HCT116 (cell line): ENCODE data around the gene CHCHD3. TPM values are rescaled to one million over a fixed set of nuclear protein-coding genes. Genes with fewer than 3 reads are reported as not detected.

ENCODE experiments used
- ATAC-seq: fragments of 200-7000 bp; cut with Tn5 transposase; 2 replicates; pipeline ENCODE4 v1.9.1; 2020; ENCODE audit warnings: mild to moderate bottlenecking, moderate library complexity
- BruUV-seq: library from RNA; stranded (reverse); fragments of 400-500 nt; replicated peaks from 2 replicates; lab custom pipeline; 2021; lab: Mats Ljungman, UMichigan
- CTCF ChIA-PET: fragments of 300-600 bp; sonication (Branson Sonifier 250); formaldehyde crosslinking; loops from one replicate; lab custom pipeline; 2021; ENCODE audit warnings: antibody characterized with exemption; lab: Charles Lee
- POLR2A ChIA-PET: fragments of 300-600, 350-600 bp; sonication (Branson Sonifier 250); formaldehyde crosslinking; loops from one replicate; lab custom pipeline; 2021; ENCODE audit warnings: antibody characterized with exemption; lab: Charles Lee
- RAD21 ChIA-PET, 2 experiments: fragments of 300-600 bp; sonication (Branson Sonifier 250); formaldehyde crosslinking; loops; one replicate each; lab custom pipeline; 2023; ENCODE audit warnings: low total read pairs in 2 of 2; ENCODE audit not compliant: uncharacterized antibody in 2 of 2, unreplicated experiment in 2 of 2, low non-redundant PET in 1 of 2; lab: Charles Lee
- DNase-seq: peaks from one replicate; pipeline ENCODE4 v3.0.0-alpha.2; 2010; ENCODE audit warnings: low read depth, low spot score
- H2AFZ ChIP-seq: fragments of 200-600 bp; shearing (Covaris generic), sonication (generic); 2 replicates; pipeline ENCODE4 v1.6.1; 2017; ENCODE audit warnings: low read depth, mixed run types, mixed read lengths, antibody characterized with exemption, low read length; ENCODE audit not compliant: poor library complexity, severe bottlenecking
- H3K27ac ChIP-seq: 2 replicates; pipeline ENCODE4 v1.5.1; 2012; ENCODE audit warnings: low read depth, low read length
- H3K27me3 ChIP-seq: fragments of 200-600 bp; sonication (generic); 2 replicates; pipeline ENCODE4 v1.6.1; 2016; ENCODE audit warnings: mixed run types, low read length, mixed read lengths; ENCODE audit not compliant: insufficient read depth
- H3K36me3 ChIP-seq, 2 experiments: fragments of 200-500 bp in 1 of 2; fragments of 200-600 bp in 1 of 2; sonication (Bioruptor generic) in 1 of 2; sonication (generic) in 1 of 2; 2 replicates each; pipeline versions ENCODE4 v1.5.1 to v1.6.1; 2014 to 2016; ENCODE audit warnings: low read length in 2 of 2, inconsistent platforms in 1 of 2, mixed read lengths in 1 of 2, mixed run types in 1 of 2; ENCODE audit not compliant: insufficient read depth in 2 of 2, control insufficient read depth in 1 of 2
- H3K4me1 ChIP-seq, 2 experiments: fragments of 200-600 bp in 1 of 2; sonication (generic) in 1 of 2; 2 replicates each; pipeline versions ENCODE4 v1.5.1 to v1.6.1; 2012 to 2017; ENCODE audit warnings: low read length in 2 of 2, inconsistent platforms in 1 of 2, mild to moderate bottlenecking in 1 of 2, mixed read lengths in 1 of 2, mixed run types in 1 of 2, moderate library complexity in 1 of 2; ENCODE audit not compliant: insufficient read depth in 2 of 2, control insufficient read depth in 1 of 2
- H3K4me2 ChIP-seq: fragments of 200-600 bp; sonication (generic); 2 replicates; pipeline ENCODE4 v1.6.1; 2017; ENCODE audit warnings: mixed run types, low read length, mixed read lengths
- H3K4me3 ChIP-seq, 2 experiments: fragments of 200-600 bp in 1 of 2; sonication (generic) in 1 of 2; replicated peaks in 1 of 2; 2 replicates each; pipeline ENCODE4 v1.5.1; 2011 to 2016; ENCODE audit warnings: low read length in 2 of 2, control low read depth in 1 of 2, low read depth in 1 of 2, mild to moderate bottlenecking in 1 of 2, mixed read lengths in 1 of 2, mixed run types in 1 of 2
- H3K79me2 ChIP-seq: fragments of 200-600 bp; sonication (generic); 2 replicates; pipeline ENCODE4 v1.6.1; 2017; ENCODE audit warnings: mild to moderate bottlenecking, mixed run types, low read length, moderate library complexity, mixed read lengths; ENCODE audit not compliant: insufficient read depth
- H3K9ac ChIP-seq: fragments of 200-600 bp; sonication (generic); 2 replicates; pipeline ENCODE4 v1.6.1; 2016; ENCODE audit warnings: low read length, mixed read lengths
- H3K9me2 ChIP-seq: fragments of 200-600 bp; sonication (generic), shearing (Covaris generic); 2 replicates; pipeline ENCODE4 v1.6.1; 2017; ENCODE audit warnings: mixed run types, mild to moderate bottlenecking, moderate library complexity; ENCODE audit not compliant: insufficient read depth
- H3K9me3 ChIP-seq, 2 experiments: fragments of 200-500 bp in 1 of 2; fragments of 200-600 bp in 1 of 2; sonication (Bioruptor generic) in 1 of 2; sonication (generic) in 1 of 2; 2 replicates each; pipeline ENCODE4 v1.6.1; 2014 to 2017; ENCODE audit warnings: low read length in 2 of 2, mixed read lengths in 2 of 2, inconsistent platforms in 1 of 2, low read depth in 1 of 2, mild to moderate bottlenecking in 1 of 2, mixed run types in 1 of 2, moderate library complexity in 1 of 2; ENCODE audit not compliant: control insufficient read depth in 1 of 2, insufficient read depth in 1 of 2
- H4K20me1 ChIP-seq: fragments of 200-600 bp; sonication (generic), shearing (Covaris generic); 2 replicates; pipeline ENCODE4 v1.6.1; 2017; ENCODE audit warnings: mixed run types, mild to moderate bottlenecking, moderate library complexity; ENCODE audit not compliant: insufficient read depth
- ATF3 ChIP-seq: IDR thresholded peaks from 2 replicates; pipeline ENCODE4 v1.6.1; 2012
- CBX3 ChIP-seq: IDR thresholded peaks from 2 replicates; pipeline ENCODE4 v1.6.1; 2012; ENCODE audit warnings: low read depth
- CEBPB ChIP-seq: IDR thresholded peaks from 2 replicates; pipeline ENCODE4 v1.6.1; 2012; ENCODE audit warnings: low read depth
- ELF1 ChIP-seq: IDR thresholded peaks from 2 replicates; pipeline ENCODE4 v1.6.1; 2012; ENCODE audit warnings: low read depth, borderline replicate concordance
- EZH2 ChIP-seq: fragments of 200-600 bp; sonication (generic); IDR thresholded peaks from 2 replicates; pipeline ENCODE4 v1.6.1; 2017; ENCODE audit warnings: antibody characterized with exemption, mixed run types
- JUND ChIP-seq: IDR thresholded peaks from 2 replicates; pipeline ENCODE4 v1.6.1; 2012
- MAX ChIP-seq: IDR thresholded peaks from 2 replicates; pipeline ENCODE4 v1.6.1; 2012
- POLR2A ChIP-seq: IDR thresholded peaks from 2 replicates; pipeline ENCODE4 v1.7.0; 2011; ENCODE audit warnings: borderline replicate concordance; ENCODE audit not compliant: insufficient read depth, insufficient read length; ENCODE audit errors: extremely low read depth
- RAD21 ChIP-seq: IDR thresholded peaks from 2 replicates; pipeline ENCODE4 v1.6.1; 2012; ENCODE audit warnings: low read depth, mild to moderate bottlenecking
- REST ChIP-seq: IDR thresholded peaks from 2 replicates; pipeline ENCODE4 v1.6.1; 2012; ENCODE audit warnings: low read depth
- SRF ChIP-seq: IDR thresholded peaks from 2 replicates; pipeline ENCODE4 v1.6.1; 2012; ENCODE audit warnings: low read depth
- YY1 ChIP-seq: IDR thresholded peaks from 2 replicates; pipeline ENCODE4 v1.6.1; 2011; ENCODE audit warnings: low read length, low read depth, moderate library complexity, mild to moderate bottlenecking; ENCODE audit not compliant: insufficient replicate concordance; ENCODE audit errors: extremely low read depth
- ZBTB33 ChIP-seq: IDR thresholded peaks from 2 replicates; pipeline ENCODE4 v1.6.1; 2011; ENCODE audit warnings: mild to moderate bottlenecking, low read length, moderate library complexity; ENCODE audit not compliant: insufficient replicate concordance; ENCODE audit errors: extremely low read depth
- ZNF274 ChIP-seq: fragments of 200-500 bp; sonication (Bioruptor generic); IDR thresholded peaks from 2 replicates; pipeline ENCODE4 v1.6.1; 2014; ENCODE audit warnings: mild to moderate bottlenecking, low read depth, low read length, inconsistent platforms
- intact Hi-C: fragments of 100-400 bp; cut with micrococcal nuclease; formaldehyde crosslinking; loops from 2 replicates; pipeline ENCODE4 v1.10.0; 2022
- total RNA-seq: library from RNA; stranded (reverse); gene quantifications from one replicate; pipeline ENCODE4 v1.2.1, GENCODE V29; 2021; ENCODE audit not compliant: unreplicated experiment

The CHCHD3 gene
- total RNA-seq, 1 experiment from 2014 or later: 73.5 TPM

- TF ChIP-seq ZBTB33 (no peak), EZH2 (no peak), JUND (no peak), ELF1 (peak; percentile 44), SRF (no peak), CBX3 (peak; percentile 54; the same call in 1 of the 2 replicates)
- TF ChIP-seq, all 23 proteins: peak for 11
These were observed at the start of gene CHCHD3 (continued) for GRCh38 chr7:133081599-133082389.

- H2AFZ ChIP-seq: no peak overlapping the region
- H3K27me3 ChIP-seq: peaks cover 2% of the 10 kb centered on the region; the same call in 1 of the 2 replicates
- RAD21 ChIA-PET: no interaction called here
- no peak overlapping the region for H3K4me3 ChIP-seq
- no peaks in the 10 kb centered on the region for H3K36me3 ChIP-seq
- ATAC-seq: no peak
- H3K79me2 ChIP-seq: no peaks in the 10 kb centered on the region
- DNase-seq: no peak
- POLR2A ChIA-PET: no interaction called here
- H3K9ac ChIP-seq: no peak overlapping the region
- CTCF ChIA-PET: no interaction called here
- no peak overlapping the region for H3K27ac ChIP-seq
- no peaks in the 10 kb centered on the region for H3K9me3 ChIP-seq
- no peak overlapping the region for H3K4me2 ChIP-seq
- no TSS peak for BruUV-seq
- TF ChIP-seq ZBTB33 (no peak), ATF3 (no peak), REST (no peak), YY1 (no peak), CEBPB (no peak), MAX (no peak), EZH2 (no peak), RAD21 (no peak), ZNF274 (no peak), CBX3 (no peak), POLR2A (no peak), JUND (no peak), SRF (no peak)
- intact Hi-C loops: no loop called here
- no peaks in the 10 kb centered on the region for H3K9me2 ChIP-seq
- H4K20me1 ChIP-seq: no peaks in the 10 kb centered on the region
- H3K4me1 ChIP-seq: no peaks in the 10 kb centered on the region
These were observed 48.3 kb upstream of the CHCHD3 start for GRCh38 chr7:133130166-133130565.
